CD4-positive, alpha-beta T cell treated with Interleukin-6 at 100 ng/mL for 8 hours (primary cell): ENCODE data around the gene SVEP1.
"Not testable (repeated sequence)": the region's sequence is repeated elsewhere in the genome, so short reads cannot be mapped to it uniquely, and the experiment has no call there.

ENCODE experiments used
- DNase-seq: peaks from one replicate; pipeline ENCODE4 v3.0.0-alpha.2; 2020; ENCODE audit warnings: mixed read lengths, low spot score

Gene SVEP1

DNA sequence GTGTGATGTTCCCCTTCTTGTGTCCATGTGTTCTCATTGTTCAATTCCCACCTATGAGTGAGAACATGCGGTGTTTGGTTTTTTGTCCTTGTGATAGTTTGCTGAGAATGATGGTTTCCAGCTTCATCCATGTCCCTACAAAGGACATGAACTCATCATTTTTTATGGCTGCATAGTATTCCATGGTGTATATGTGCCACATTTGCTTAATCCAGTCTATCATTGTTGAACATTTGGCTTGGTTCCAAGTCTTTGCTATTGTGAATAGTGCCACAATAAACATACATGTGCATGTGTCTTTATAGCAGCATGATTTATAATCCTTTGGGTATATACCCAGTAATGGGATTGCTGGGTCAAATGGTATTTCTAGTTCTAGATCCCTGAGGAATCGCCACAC is 220.5 kb downstream of the SVEP1 start:
- DNase-seq = not testable (repeated sequence)

DNA sequence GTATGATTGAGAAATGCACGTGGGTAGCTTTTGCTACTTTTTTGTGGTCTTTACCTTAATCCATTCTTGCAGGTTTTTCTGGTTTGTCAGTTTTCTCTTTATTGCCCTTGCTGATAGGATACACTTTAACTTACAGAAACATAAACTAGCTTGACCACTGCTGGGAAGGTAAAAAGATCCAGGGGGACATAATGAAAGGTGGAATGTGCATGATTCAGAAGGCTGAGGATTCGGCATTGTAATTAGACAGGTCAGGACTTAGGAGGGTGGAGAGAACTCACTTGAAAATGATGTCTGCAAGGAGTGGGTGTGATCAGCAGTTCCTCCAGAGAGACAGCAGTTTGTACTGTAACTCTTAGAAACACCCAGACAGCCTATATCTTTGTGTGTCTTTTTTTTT is 222.0 kb downstream of the SVEP1 start:
- no peak for DNase-seq

DNA sequence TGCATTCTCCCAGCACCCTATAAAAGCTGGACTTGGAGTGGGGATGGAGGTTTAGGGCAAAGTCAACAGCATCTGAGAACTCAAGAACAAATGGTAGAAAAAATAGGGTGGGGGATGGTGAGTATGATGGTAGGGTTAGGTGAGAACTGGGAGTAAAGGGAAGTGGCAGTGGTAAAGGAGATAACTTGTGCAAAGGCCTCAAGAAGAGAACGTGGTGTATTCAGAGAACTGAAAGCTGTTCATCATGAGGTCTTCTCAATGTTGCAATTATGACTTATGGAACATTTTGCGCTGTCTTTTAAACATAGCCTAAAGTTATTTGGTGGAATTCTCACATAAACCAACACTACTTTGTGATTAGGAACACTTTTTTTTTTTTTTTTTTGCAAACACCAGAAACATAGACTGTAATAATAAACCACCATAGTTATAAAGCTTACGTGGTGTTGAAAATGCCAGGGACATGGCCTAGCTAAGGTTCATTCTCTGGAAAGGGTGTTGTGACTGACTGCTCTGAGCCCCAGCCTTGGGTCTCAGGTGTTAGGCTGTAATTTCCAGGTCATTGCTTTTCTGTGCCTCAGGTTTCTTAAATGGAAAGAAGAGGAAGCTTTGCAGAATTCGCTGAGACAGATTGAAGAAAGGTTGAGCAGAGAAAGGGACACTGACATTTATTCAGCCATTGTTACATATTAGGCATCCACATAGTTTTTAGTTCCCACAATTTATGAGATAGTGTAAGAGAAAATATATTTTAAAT is 222.7 kb downstream of the SVEP1 start:
- no peak for DNase-seq

DNA sequence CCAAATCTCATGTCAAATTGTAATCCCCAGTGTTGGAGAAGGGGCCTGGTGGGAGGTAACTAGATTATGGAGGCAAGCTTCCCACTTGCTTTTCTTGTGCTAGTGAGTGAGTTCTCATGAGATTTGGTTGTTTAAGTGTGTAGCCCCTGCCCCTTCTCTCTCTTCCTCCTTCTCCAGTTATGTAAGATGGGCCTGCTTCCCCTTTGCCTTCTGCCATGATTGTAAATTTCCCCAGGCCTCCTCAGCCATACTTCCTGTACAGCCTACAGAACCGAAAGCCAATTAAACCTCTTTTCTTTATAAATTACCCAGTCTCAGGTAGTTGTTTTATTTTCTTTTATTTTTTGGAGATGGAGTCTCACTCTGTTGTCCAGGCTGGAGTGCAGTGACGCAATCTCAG is 223.6 kb downstream of the SVEP1 start:
- DNase-seq = no peak

DNA sequence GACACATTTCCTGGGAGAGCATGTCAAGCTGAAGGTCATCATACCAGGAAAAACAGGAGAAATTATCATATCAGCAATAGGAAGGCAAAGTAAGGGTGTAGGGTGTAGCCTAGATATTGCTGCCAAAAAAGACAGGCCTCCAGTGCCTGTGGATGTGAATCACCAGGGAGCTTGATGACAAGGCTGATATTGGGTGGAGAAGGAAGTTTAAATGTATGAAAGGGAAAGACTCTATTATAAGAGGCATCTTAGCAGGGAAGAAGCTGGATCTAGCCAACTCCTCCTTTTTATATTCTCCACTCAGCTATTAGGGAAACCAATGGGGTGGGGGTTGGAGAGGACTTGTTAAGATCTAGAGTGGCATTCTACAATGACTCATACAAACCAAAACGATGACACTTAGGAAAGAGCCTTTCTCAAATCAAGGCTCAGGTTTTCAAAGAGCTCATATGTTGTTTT is 228.5 kb downstream of the SVEP1 start:
- no peak for DNase-seq

DNA sequence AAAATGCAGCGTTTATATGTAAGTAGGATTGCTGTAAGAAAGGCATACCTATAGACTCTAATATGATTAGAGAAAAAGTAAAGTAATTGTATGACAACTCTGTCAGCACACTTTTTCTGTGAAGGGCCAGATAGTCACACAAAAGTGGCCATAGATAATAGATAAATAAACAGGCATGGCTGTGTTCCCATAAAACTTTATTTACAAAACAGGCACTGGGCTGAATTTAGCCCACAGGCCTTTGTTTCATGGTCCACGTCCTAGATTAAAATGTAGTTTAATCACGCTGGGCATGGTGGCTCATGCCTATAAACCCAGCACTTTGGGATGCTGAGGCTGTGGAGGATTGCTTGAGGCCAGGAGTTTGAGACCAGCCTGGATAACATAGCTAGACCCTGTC is 233.2 kb downstream of the SVEP1 start:
- no peak for DNase-seq

DNA sequence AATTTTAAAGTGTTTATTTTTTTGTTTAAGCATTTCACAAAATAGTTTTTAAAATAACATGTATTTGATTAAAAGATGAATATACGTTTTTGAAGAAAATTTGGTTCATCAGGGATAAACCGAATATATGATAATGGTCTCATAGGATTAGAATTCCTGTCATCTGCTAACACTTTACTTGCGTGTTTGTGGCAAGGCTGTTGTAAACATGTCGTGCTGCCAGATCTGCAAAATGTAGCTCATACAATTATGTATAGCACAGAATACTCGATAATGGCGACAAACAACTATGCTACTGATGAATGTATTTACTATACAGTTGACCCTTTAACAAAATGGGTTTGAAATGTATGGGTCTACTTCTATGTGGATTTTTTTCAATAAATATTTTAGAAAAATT is 234.7 kb downstream of the SVEP1 start:
- DNase-seq = no peak

DNA sequence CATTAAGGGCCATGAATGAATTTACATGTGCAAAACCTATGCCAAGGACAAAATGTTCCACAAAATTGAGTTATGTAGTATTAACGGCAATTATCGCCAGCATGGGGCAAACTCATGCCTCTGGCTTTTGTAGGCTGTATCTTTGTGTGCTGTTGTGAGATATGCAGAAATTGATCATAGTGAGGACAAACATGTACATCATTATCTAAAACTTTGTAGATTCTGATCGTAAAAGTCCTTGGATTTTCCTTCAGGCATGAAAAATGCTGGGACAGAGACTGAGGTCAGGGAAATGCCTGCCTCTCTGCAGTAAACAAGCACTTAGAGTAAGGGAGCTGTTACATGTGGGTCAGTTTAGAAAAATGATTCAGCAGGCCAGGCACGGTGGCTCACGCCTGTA is 236.0 kb downstream of the SVEP1 start:
- DNase-seq = no peak

DNA sequence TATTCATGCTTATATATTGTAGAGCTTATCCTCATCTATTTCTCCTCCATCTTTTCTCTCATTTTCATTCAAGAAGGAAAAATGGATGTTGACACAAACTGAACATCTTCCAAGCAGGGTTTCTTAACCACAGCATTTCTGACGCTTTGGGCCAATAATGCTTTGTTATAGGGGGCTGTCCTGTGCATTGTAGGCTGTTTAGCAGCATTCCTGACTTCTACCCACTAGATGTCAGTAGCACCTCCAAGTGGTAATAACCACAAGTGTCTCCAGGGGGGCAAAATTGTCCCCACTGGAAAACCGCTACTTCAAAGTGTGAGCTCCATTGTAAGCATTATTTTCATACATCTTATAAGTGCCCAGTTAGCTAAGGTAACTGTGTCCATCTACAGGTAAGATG is 239.2 kb downstream of the SVEP1 start:
- DNase-seq = no peak

DNA sequence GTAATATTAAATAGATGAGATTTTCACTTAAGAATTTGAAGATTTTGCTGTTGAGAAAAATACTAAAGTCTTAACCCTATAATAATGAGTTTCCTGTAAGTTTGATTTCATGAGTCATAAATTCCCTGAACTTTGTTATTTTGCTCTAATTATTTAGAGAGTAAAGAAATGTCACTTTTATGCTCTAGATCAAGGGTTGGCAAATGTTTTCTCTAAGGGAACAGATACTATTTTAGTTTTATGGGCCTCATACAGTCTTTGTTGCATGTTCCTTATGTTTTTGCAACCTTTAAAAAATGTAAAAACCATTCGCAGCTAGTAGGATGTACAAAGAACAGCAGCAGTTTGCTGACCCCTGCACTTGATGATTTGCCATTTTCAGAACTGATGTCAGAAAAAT is 241.4 kb downstream of the SVEP1 start:
- no peak for DNase-seq

DNA sequence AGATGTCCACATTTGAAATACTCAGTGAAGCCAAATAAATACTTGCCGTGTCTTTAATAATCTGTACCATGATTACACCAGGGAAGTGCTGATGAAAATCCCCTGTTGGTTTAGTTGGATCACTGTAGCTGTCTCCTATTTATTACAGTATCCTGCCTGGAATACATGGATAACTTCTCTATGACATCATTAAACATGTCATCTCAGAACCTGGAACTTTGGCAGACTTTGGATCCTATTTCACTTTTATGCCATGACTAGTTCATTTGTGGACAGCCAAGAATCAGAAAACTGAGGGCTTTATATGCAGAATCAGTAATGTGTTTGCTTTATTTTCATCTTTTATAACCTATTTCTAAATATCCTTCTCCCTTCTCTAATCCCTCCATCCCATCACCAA is 241.8 kb downstream of the SVEP1 start, which contains the start of gene TXNDC8:
Gene TXNDC8, minus strand, starts transcription at position 137 of the 400 bp plus-strand sequence.
- no peak for DNase-seq

DNA sequence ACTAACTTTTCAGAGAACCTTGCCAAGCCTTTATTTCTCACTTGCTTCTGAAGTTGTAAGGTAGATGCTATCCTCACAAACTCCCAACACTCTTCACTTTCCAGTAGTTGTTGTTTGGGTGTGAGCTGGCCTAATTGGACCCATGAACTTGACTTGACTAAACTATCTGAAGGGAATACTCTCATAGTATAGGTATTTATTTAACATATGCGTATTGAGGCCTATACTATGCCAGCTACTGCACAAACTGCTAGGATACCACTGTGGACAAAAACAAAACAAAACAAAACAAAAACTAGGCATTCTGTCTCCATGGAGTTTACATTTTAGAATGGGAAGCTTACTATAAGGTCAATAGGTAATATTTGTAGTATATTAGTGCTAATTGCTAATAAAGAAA is 243.2 kb downstream of the SVEP1 start:
- no peak for DNase-seq

DNA sequence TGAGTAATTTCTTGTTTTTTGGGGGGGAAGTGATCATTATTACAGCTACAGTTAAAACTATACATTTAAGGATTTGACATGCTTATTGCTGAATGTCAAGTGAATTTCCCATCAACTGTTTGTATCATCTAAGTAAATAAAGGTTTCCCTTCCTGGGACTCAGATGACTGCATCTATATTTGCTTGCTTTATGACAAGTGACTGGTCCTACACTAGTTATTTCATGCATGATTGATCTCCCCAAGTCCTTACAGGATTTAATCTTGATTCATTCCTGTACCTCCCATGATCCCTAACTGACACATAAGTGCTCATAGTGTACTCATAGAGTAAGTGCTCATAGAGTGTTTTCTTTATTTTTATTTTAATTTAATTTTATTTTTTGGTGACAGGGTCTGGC is 244.7 kb downstream of the SVEP1 start:
- DNase-seq = no peak

DNA sequence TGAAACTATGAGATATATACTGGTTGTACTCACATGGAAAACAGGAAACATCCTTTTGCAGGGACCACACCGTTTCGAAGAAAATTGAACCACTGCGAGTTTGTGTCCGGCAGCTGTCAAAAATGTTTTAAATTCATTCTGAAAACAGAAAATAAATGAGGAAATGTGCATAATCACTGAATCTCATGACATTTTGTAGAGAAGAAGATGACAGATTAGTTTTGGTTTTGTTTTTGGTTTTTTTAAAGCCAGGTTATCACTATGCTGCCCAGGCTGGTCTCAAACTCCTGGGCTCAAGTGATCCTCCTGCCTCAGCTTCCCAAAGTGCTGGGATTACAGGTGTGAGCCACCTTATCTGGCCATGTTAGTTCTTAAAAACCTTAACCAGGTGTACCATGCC is 245.4 kb downstream of the SVEP1 start:
- DNase-seq = no peak

DNA sequence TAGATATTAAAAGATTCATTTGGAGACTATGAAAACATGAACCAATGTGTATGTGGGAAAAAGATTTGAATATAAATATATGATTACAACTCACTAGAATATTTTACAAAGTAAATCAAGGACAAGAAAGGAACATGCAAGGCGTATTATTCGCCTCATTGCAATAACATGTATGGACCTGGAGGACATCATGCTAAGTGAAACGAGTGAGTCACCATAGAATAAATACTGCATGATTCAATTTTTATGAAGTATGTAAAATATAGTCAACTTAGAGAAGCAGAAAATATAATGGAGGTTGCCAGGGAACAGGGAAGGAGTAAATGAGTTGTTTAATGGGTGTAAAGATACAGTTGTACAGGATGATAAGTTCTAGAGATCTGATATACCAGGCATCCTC is 246.8 kb downstream of the SVEP1 start:
- DNase-seq = no peak

DNA sequence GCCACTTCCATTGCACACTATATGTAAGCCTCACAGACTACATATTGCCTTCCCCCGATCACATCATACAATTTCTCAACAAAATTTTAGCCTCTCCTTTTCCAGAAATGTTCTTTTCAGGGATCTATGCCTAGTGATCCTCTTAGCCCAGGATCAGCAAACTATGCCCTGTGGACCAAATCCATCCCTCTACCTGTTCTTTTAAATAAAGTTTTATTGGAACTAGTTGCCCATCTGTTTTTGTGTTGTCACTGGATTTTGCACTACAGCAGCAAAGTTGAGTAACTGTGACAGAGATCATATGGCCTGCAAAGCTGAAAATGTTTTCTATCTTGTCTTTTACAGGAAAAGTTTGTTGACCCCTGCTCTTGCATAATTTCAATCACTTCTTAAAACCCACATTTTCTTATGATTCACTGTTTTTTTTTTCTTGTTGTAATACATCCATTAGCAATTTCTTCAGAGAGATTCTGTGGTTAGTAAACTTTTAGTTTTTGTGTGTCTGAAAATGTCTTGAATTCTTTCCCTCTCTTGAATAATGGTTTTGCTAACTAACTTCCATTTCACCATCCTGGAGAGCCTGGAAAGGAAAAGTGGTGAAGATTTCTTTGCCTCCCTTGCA is 248.9 kb downstream of the SVEP1 start:
- no peak for DNase-seq

DNA sequence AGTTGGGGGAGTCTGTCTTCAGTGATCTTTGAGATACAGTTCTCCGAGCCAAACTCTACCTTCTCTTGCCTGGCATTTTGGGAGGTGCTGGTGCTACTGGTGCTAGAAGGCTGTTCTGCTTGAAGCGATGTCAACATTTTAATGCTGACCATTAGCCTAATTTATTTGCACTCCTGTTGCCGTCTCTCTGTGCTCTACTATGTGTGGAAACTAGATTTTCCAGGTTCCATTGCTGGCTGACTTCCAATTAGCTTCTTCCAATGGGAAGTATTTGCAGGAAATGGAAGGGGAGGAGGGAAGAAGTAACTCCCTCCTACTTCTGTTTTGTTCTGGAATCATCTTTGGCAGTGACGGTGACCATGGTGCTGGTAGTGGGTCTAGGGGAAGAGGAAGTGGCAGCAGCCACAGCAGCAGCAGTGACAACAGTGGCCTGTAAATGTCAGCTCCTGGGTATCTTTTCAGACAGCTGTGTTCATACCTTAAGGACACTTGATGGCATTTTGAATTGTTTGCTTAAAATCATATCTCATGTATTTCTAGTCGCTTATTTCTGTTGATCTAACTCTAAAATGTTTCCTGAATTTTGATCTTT is 249.8 kb downstream of the SVEP1 start:
- no peak for DNase-seq

DNA sequence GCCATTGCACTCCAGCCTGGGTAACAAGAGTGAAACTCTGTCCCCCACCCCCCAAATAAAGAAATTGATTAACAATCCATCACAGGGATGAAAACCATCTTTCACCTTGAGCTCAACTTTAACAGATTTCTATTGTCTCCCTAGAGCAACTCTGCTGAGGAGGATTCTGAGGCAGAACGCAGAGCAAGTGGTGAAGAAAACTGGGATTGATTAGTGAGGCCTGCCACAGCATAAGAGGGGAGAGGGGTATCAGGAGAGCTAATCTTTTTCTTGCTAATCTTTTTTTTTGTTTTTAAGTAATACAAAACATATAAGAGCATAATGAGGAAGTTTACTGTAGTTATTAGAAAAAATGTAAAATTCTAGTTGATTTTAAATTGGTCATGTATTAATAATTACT is 250.8 kb downstream of the SVEP1 start:
- no peak for DNase-seq

DNA sequence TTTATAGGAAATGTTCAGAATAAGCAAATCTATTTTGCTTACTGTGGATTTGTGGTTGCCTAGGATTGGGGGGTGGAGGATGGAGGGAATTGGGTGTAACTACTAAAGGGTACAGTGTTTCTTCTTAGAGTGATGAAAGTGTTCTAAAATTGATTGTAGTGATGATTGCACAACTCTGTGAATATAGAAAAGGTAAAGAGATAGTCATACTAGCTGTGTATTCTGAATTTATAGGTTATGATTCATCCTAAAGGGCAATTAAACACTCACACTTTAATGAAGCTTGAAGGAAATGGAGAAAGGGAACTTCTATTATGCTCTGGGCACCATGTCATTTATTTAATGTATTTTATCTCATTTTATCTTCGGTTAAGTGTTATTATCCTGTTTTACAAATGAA is 251.8 kb downstream of the SVEP1 start:
- no peak for DNase-seq

DNA sequence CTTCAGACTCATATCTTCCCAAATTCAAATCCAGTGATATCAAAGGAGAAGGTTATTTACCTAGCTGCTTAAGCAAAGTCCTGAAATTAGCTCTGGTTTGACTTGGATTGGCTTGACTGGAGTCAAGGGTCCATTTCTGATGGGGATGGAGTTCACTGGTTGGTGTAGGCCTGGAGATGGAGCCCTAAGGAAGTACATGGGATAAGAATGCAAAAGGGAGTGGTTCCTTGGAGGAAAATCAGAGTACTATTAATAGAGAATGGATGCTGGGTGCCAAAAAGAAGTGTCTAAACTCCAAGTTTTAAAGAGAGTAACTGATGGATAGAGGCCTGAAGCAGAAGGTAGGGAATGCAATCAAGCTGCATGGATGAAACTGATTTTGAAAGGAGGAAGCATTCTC is 255.7 kb downstream of the SVEP1 start:
- no peak for DNase-seq

DNA sequence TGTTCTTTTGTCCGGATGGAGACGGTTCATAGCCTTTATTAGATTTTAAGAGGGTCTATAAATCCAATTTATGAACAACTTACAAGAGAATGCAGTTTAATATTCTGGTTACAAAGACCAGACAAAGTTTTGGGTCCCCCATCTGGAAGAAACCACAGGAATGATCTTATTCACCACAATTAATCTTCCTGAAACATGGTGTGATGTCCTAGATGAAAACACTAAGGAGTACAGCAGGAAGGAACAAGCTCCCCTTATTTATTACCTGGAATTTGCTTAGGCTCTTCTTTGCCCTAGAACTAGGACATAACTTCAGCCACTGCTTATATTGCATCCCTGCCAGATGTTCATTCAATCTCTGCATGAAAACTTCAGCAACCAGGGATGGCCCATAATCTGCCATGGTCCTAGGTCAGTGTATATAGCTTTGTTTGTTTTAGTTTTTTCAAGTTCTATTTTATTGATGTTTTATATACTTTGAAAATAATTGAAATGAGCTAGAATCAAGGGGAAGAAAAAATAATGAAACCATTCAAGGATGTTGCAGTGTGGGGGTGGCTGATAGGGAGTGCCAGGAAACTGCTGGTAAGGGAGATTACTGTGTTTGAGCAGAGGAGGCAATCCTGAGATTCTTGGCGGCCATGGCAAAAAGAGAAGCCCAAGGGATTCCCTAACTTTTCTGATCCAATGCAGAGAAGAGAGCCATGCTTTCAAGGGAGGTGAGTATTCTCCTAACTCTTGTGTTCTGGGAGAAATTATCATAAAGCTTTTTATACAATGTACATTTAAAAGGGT is 258.7 kb downstream of the SVEP1 start:
- DNase-seq = no peak

DNA sequence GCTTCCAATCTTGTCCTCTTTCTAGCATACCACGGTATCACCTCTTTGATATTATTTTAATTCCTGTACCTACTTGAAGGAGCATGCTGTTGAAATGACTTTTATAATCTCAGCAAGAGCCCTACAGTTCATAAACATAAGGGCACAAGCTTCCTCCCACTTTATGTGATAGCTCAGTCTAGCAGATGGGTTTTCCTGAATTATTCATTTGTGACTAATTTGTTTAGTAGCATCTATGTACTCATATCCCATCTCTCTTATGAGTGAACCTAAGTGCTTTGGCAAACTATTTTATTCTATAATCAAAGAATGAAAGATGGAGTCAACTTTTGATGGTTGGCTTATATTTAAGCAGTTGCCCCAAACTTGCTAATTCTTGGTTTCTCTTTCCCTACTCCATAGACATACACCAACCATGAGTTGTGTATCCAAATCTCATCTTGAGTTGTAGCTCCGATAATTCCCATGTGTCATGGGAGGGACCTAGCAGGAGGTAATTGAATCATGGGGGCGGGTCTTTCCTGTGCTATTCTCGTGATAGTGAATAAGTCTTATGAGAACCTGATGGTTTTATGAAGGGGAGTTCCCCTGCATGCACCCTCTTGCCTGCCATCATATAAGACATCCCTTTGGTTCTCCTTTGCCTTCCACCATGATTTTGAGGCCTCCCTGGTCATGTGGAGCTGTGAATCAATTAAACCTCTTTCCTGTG is 259.6 kb downstream of the SVEP1 start:
- no peak for DNase-seq
